ENCODE measurements around the gene TNS1.

Gene TNS1

GRCh38 chr2:217968023-217968422 is 34.8 kb downstream of the TNS1 start:
- H3K27ac ChIP-seq (replicated peaks): no peak overlapping the region
- no peak overlapping the region for H3K4me3 ChIP-seq (replicated peaks; ENCODE audit: insufficient read depth, low read length)
- DNase-seq (ENCODE audit: low read depth in 1 of 2, low spot score in 1 of 2): no peak
- TF ChIP-seq GABPA (IDR thresholded peaks at IDR 0.05; ENCODE audit: low read depth) (no peak), SPI1 (IDR thresholded peaks at IDR 0.05; ENCODE audit: borderline replicate concordance, low read depth) (no peak), POLR2AphosphoS5 (IDR thresholded peaks at IDR 0.05; ENCODE audit: low read depth) (no peak), CTCF (IDR thresholded peaks at IDR 0.05; ENCODE audit: insufficient read depth, low read length) (no peak)
- TF ChIP-seq, protein P1, sequence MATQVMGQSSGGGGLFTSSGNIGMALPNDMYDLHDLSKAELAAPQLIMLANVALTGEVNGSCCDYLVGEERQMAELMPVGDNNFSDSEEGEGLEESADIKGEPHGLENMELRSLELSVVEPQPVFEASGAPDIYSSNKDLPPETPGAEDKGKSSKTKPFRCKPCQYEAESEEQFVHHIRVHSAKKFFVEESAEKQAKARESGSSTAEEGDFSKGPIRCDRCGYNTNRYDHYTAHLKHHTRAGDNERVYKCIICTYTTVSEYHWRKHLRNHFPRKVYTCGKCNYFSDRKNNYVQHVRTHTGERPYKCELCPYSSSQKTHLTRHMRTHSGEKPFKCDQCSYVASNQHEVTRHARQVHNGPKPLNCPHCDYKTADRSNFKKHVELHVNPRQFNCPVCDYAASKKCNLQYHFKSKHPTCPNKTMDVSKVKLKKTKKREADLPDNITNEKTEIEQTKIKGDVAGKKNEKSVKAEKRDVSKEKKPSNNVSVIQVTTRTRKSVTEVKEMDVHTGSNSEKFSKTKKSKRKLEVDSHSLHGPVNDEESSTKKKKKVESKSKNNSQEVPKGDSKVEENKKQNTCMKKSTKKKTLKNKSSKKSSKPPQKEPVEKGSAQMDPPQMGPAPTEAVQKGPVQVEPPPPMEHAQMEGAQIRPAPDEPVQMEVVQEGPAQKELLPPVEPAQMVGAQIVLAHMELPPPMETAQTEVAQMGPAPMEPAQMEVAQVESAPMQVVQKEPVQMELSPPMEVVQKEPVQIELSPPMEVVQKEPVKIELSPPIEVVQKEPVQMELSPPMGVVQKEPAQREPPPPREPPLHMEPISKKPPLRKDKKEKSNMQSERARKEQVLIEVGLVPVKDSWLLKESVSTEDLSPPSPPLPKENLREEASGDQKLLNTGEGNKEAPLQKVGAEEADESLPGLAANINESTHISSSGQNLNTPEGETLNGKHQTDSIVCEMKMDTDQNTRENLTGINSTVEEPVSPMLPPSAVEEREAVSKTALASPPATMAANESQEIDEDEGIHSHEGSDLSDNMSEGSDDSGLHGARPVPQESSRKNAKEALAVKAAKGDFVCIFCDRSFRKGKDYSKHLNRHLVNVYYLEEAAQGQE (IDR thresholded peaks at IDR 0.05; ENCODE audit: insufficient replicate concordance, low read depth): no peak
- no peaks in the 10 kb centered on the region for H3K27me3 ChIP-seq (ENCODE audit: insufficient read depth, poor library complexity, severe bottlenecking)

- H3K4me3 ChIP-seq (replicated peaks; ENCODE audit: insufficient read depth, low read length): no peak overlapping the region
- no peak overlapping the region for H3K27ac ChIP-seq (replicated peaks)
- no peak for DNase-seq (ENCODE audit: low read depth in 1 of 2, low spot score in 1 of 2)
- no peaks in the 10 kb centered on the region for H3K27me3 ChIP-seq (ENCODE audit: insufficient read depth, poor library complexity, severe bottlenecking)
- no peak for TF ChIP-seq POLR2AphosphoS5 (IDR thresholded peaks at IDR 0.05; ENCODE audit: low read depth)
- TF ChIP-seq GABPA (IDR thresholded peaks at IDR 0.05; ENCODE audit: low read depth): no peak
- TF ChIP-seq, protein P1 (IDR thresholded peaks at IDR 0.05; ENCODE audit: insufficient replicate concordance, low read depth): no peak
- TF ChIP-seq SPI1 (IDR thresholded peaks at IDR 0.05; ENCODE audit: borderline replicate concordance, low read depth): no peak
- TF ChIP-seq CTCF (IDR thresholded peaks at IDR 0.05; ENCODE audit: insufficient read depth, low read length): no peak
Observed at GRCh38 chr2:217966423-217967070, 36.2 kb downstream of the TNS1 start.

GRCh38 chr2:217964275-217965161 is 38.3 kb downstream of the TNS1 start:
- DNase-seq (ENCODE audit: low read depth in 1 of 2, low spot score in 1 of 2): no peak
- Histone ChIP-seq H3K27me3 (ENCODE audit: insufficient read depth, poor library complexity, severe bottlenecking) (no peaks in the 10 kb centered on the region), H3K4me3 (replicated peaks; ENCODE audit: insufficient read depth, low read length) (no peak overlapping the region), H3K27ac (replicated peaks) (no peak overlapping the region)
- TF ChIP-seq GABPA (IDR thresholded peaks at IDR 0.05; ENCODE audit: low read depth): no peak
- TF ChIP-seq POLR2AphosphoS5 (IDR thresholded peaks at IDR 0.05; ENCODE audit: low read depth): no peak
- TF ChIP-seq CTCF (IDR thresholded peaks at IDR 0.05; ENCODE audit: insufficient read depth, low read length): no peak
- TF ChIP-seq, protein P1 (IDR thresholded peaks at IDR 0.05; ENCODE audit: insufficient replicate concordance, low read depth): no peak
- TF ChIP-seq SPI1 (IDR thresholded peaks at IDR 0.05; ENCODE audit: borderline replicate concordance, low read depth): no peak
